Posterior cingulate gyrus (tissue), 11 donors: Measurements from ENCODE around the gene ART4.

ENCODE experiments used
- DNase-seq, 10 donors: peaks; one replicate each; pipeline versions ENCODE4 v3.0.0 to v3.0.0-alpha.2; 2020 to 2021; ENCODE audit warnings: mixed read lengths in 3 of 10
- intact Hi-C: fragments of 100-400 bp; cut with DNase I; formaldehyde crosslinking; loops from one replicate; pipeline ENCODE4 v1.15.1; 2023

The ART4 gene

DNA sequence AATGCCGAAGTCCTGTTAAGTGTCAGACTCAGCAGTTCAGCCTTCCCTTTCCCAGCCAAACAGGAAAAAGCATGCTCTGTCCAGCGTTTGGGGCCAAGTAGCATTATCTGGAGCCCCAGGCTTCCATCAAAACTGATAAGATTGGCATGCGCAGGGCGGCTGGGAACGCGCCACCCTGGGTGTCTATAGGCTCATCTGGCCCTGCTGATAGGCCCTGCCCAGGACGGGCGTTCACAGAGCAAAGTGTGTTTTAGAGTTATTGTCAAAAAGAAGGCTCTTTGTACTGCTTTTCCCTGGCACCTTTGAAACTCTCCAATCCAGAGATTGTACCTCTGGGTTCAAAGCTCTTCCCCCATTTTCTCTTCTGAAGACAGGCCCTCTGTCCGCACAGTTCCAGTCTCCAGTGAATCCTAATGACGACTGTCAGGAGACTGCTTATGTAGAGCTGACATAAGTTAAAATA, at the start of gene ART4:
TSS of gene ART4 (minus strand) at position 102 of the 463 bp plus-strand sequence. CDS start 413 bp downstream, outside the sequence.
- intact Hi-C loops, result loop anchor here (10.0 kb wide), 1 partner anchor 431 kb away; no protein-coding TSS in a partner anchor
- no peak for DNase-seq

DNA sequence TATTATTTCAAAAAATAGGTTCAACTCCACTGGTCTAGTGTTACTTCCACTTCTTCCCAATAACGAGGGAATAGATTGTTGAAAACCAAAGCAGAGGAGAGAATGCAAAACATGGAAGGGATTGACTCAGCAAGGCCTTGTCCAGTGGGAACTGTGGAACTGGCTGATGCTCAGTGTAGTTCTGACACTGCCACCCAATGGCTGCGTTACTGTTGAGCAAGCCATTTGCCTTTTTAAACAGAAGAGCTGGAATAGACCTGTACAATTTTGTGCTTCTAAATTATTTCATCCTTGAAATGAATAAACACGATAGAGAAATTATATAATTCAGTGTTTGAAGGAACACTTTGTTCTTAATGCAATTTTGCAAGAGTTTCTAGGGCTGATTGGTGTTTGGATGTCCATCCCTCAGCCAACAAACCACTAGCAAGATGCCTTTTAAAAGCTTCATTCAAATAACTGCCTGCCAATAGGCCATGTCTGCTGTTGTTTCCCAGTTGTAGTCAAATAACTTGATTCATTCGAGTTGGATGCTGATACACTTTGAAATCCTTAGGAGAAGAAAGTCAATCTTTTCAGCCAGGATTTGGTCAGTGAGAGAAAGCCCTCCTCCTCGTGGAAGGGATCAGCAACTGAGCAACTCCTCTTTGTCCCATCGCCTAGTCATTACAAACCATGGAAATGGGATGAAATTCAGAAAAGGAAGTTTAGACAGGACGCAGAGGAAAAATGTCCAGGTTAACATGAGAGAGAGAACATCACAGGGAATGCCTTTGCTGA, 49.6 kb upstream of the ART4 start:
- peak in 2 of 10 donors; percentile 39 to 43 for DNase-seq
- intact Hi-C loops, result loop anchor here (1.0 kb wide), 1 partner anchor 48 kb away; no protein-coding TSS in a partner anchor

DNA sequence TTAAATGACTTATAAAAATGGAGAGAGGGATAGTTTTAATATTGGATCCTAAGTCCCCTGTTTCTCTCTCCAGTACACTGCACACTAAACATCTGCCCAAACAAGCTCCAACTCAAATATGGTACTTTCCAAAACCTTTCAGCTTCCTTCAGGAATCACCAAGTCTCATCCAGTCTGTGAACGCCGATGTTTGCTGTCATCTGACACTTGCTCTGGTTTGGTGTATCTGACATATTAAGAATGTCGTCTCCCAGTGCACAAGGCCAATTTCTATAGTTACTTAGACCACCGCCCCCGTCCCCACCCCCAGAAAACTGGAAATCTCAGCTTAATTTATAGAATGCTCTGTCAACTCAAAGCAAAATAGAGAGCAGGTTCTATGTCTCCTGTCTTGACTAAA, 47.4 kb upstream of the ART4 start:
- no peak for DNase-seq
- intact Hi-C loops, result no loop called here

GRCh38 chr12:14886271-14886670, 42.9 kb upstream of the ART4 start:
- intact Hi-C loops, result loop anchor here (10.0 kb wide), 1 partner anchor 69 kb away; no protein-coding TSS in a partner anchor
- no peak for DNase-seq

GRCh38 chr12:14885718-14886221, 42.4 kb upstream of the ART4 start, which contains the start of gene MGP:
Gene MGP (minus strand): TSS chr12:14885854. CDS start chr12:14885791, 63 bp downstream.
- intact Hi-C loops, result loop anchor here (10.0 kb wide), 1 partner anchor 69 kb away; no protein-coding TSS in a partner anchor
- DNase-seq, result no peak

DNA sequence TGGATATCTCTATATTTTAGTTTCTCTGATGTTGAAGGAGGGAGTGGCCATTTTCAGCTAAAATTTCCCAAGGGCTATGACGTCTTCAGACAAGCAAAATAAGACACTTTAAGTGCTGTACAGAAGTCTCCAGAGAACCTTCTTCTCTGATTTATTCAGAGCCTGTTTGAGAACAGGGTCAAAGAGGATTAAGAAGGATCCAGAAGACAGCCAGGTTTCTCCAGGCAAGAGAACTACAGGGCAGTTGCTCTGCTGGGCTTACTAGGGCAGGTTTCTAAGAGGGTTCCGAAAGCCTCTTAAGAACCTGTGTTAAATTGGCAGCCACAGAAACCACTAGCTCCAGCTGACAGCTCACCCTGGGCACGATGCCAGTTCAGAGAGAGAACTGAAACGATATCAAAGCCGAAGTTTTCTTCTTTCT, 41.1 kb upstream of the ART4 start:
- DNase-seq, result peak in 9 of 10 donors; percentile 47 to 90 (median 62)
- intact Hi-C loops, result loop anchor here (10.0 kb wide), 1 partner anchor 70 kb away; no protein-coding TSS in a partner anchor

DNA sequence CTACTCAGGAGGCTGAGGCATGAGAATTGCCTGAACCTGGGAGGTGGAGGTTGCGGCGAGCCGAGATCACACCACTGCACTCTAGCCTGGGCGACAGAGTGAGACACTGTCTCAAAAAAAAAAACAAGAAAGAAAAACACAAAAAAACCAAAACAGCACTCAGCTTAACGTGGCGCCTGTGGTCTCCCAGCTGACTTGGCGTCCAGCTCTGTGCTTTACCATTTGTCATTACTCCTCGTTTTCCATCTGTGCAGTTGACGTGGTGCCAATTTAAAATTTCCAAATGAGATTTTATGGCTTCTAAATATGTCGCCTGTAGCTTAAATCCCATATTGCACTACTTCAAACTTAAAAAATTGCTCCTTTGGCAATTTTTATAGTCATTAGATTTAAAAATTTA, 40.4 kb upstream of the ART4 start:
- intact Hi-C loops, result loop anchor here (10.0 kb wide), 1 partner anchor 71 kb away; no protein-coding TSS in a partner anchor
- DNase-seq, result peak in 1 of 10 donors; percentile 62

DNA sequence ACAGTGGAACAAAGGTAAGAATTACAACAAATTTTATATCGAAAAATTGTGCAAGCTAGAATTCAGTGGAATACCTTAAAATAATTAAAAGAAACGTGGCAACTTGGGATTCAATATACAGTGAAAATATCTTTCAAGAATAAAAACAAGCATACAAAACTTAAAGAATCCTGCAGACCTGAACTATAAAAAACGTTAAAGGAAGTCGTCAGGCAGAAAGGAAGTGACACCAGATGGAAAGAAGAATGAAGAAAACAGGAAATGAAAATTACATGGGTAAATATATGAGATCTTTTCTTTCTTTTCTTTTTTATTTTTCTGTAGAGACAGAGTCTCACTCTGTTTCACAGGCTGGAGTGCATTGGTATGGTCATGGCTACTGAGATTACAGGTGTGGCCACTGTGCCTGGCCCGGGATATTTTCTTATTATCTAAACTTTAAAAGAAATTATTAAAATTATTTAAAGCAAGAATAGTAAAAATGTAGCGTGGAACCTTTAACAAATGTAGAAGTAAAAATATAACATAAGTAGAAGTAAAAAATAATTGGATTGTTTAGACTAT, 37.6 kb upstream of the ART4 start:
- intact Hi-C loops, result loop anchor here (10.0 kb wide), 1 partner anchor 74 kb away; no protein-coding TSS in a partner anchor

GRCh38 chr12:14879222-14879933, 36.1 kb upstream of the ART4 start:
- intact Hi-C loops, result no loop called here
- no peak for DNase-seq

More for the DNA sequence above, 37.6 kb upstream of the ART4 start:
- no peak for DNase-seq

DNA sequence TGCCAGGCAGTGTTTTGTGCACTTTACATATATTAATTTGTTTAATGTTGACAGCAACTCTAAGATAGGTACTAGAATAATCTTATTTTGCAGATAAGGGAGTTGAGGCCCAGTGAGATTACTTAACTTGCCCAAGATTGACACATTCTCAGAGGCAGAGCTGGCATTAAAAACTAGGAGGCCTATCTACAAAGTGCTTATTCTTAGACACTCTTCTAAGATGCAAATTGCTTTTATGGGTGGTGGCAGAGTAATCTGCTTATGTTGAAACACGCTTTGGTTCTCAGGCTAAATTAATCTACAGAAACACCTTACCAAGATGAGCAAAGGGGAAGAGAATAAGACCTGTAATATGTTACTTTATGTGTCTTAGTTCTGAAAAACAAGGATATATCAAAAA, 35.2 kb upstream of the ART4 start:
- DNase-seq, result no peak
- intact Hi-C loops, result no loop called here

- intact Hi-C loops, result no loop called here
- DNase-seq, result no peak
Measured at GRCh38 chr12:14876833-14877232, 33.5 kb upstream of the ART4 start.

GRCh38 chr12:14874882-14875281, 31.6 kb upstream of the ART4 start:
- intact Hi-C loops, result no loop called here
- DNase-seq, result no peak

- intact Hi-C loops, result no loop called here
- DNase-seq, result no peak
Measured at GRCh38 chr12:14873440-14874185, 30.3 kb upstream of the ART4 start.

DNA sequence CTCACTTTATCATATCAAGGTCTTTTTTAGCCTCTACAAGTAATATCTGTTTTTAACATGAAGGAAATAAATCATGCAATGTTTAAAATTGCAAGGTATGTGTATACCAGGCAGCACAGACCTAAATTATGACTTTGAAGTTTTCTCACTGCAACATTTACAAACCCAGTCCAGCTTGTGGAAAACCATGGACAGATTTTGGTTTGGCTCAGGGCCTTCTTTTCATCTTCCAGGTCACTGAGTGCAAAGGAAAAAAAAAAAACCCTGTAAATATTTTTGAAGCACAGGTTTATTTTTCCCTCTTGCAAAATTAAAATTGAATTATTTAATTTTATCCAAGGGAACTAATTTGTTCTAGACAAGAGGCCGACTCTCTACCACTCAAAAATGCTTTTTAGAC, 28.6 kb upstream of the ART4 start:
- no peak for DNase-seq
- intact Hi-C loops, result no loop called here

DNA sequence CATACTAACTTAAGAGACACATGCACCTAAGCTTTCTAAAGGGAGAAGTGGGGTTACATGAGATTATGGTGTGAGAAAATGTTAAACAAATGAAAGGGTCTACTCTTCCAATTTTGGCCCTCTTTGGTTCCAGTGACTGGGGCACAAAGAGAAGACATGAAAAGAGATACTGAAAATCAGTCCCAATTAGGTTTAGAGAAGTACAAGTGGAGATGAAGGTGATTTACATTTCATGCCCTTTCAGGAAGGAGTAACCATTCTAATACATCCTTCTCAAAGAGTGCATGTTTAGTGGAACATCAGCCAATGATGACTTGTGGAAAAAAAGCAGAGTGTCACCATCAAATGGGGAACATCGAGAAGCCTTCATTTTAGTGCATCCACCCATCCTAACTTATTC, 27.9 kb upstream of the ART4 start:
- intact Hi-C loops, result no loop called here
- no peak for DNase-seq

- intact Hi-C loops, result no loop called here
- peak in 1 of 10 donors; percentile 63 for DNase-seq
Measured at GRCh38 chr12:14868916-14869506, 25.7 kb upstream of the ART4 start.

GRCh38 chr12:14860490-14860889, 17.2 kb upstream of the ART4 start:
- DNase-seq, result no peak
- intact Hi-C loops, result no loop called here

DNA sequence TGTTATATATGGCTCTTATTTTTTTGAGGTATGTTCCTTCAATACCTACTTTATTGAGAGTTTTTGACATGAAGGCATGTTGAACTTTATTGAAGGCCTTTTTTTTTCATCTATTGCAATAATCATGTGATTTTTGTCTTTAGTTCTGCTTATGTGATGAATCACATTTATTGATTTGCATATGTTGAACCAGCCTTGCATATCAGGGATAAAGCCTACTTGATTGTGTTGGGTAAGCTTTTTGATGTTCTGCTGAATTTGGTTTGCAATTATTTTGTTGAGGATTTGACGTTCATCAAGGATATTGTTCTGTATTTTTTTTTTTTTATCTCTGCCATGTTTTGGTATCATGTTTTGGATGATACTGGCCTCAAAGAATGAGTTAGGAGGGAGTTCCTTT, 15.2 kb upstream of the ART4 start:
- no peak for DNase-seq
- intact Hi-C loops, result no loop called here

- intact Hi-C loops, result no loop called here
Measured at GRCh38 chr12:14854586-14855183, 11.4 kb upstream of the ART4 start.

More at GRCh38 chr12:14854586-14855183, 11.4 kb upstream of the ART4 start:
- DNase-seq, result no peak
